Measurements from ENCODE around the gene ARHGEF28. TPM values are rescaled to one million over a fixed set of nuclear protein-coding genes. Genes with fewer than 3 reads are reported as not detected.

The ARHGEF28 gene
- polyA plus RNA-seq, 1 donor from 2014 or later, result not detected

GRCh38 chr5:73661753-73662152 lies 35.8 kb downstream of the ARHGEF28 start:
- Histone ChIP-seq H3K9me3 (ENCODE audit: low read length) (no peaks in the 10 kb centered on the region), H4K20me1 (ENCODE audit: insufficient read depth) (no peaks in the 10 kb centered on the region), H3K36me3 (ENCODE audit: insufficient read depth, low read length) (no peaks in the 10 kb centered on the region), H2AFZ (ENCODE audit: low read depth, low read length) (no peak overlapping the region), H3K27me3 (ENCODE audit: insufficient read depth, low read depth, low read length) (no peaks in the 10 kb centered on the region), H3K4me3 (ENCODE audit: low read length) (no peak overlapping the region), H3K27ac (ENCODE audit: low read length) (no peak overlapping the region), H3K4me2 (ENCODE audit: low read length) (no peak overlapping the region), H3K9ac (ENCODE audit: low read length) (no peak overlapping the region), H3F3A (ENCODE audit: insufficient read depth, low read length, poor library complexity, severe bottlenecking) (no peaks in the 10 kb centered on the region), H3K9me2 (ENCODE audit: insufficient read depth, low read length) (no peaks in the 10 kb centered on the region), H3K79me2 (replicated peaks; ENCODE audit: insufficient read depth, low read length) (no peaks in the 10 kb centered on the region)
- TF ChIP-seq TAF1 (IDR thresholded peaks at IDR 0.05; ENCODE audit: low read depth) (no peak), MXI1 (conservative IDR thresholded peaks at IDR 0.05; ENCODE audit: poor library complexity, severe bottlenecking) (no peak), POLR2AphosphoS5 (IDR thresholded peaks at IDR 0.05) (no peak), RAD21 (conservative IDR thresholded peaks at IDR 0.05) (no peak), EZH2 (IDR thresholded peaks at IDR 0.05; ENCODE audit: borderline replicate concordance, insufficient read depth, low read length, poor library complexity, severe bottlenecking) (no peak), REST (IDR thresholded peaks at IDR 0.05; ENCODE audit: borderline replicate concordance) (no peak), CTCF (IDR thresholded peaks at IDR 0.05; ENCODE audit: poor library complexity, severe bottlenecking) (no peak), EP300 (conservative IDR thresholded peaks at IDR 0.05; ENCODE audit: poor library complexity, severe bottlenecking) (no peak), SMC3 (conservative IDR thresholded peaks at IDR 0.05; ENCODE audit: poor library complexity) (no peak)

GRCh38 chr5:73663161-73663859 lies 37.3 kb downstream of the ARHGEF28 start:
- Histone ChIP-seq H3K9ac (ENCODE audit: low read length) (no peak overlapping the region), H3K79me2 (replicated peaks; ENCODE audit: insufficient read depth, low read length) (no peaks in the 10 kb centered on the region), H3K9me3 (ENCODE audit: low read length) (no peaks in the 10 kb centered on the region), H4K20me1 (ENCODE audit: insufficient read depth) (no peaks in the 10 kb centered on the region), H2AFZ (ENCODE audit: low read depth, low read length) (no peak overlapping the region), H3K4me3 (ENCODE audit: low read length) (no peak overlapping the region), H3K36me3 (ENCODE audit: insufficient read depth, low read length) (no peaks in the 10 kb centered on the region), H3K4me2 (ENCODE audit: low read length) (no peak overlapping the region), H3K9me2 (ENCODE audit: insufficient read depth, low read length) (no peaks in the 10 kb centered on the region), H3F3A (ENCODE audit: insufficient read depth, low read length, poor library complexity, severe bottlenecking) (no peaks in the 10 kb centered on the region), H3K27me3 (ENCODE audit: insufficient read depth, low read depth, low read length) (no peaks in the 10 kb centered on the region), H3K27ac (ENCODE audit: low read length) (no peak overlapping the region)
- no peak for TF ChIP-seq SMC3 (conservative IDR thresholded peaks at IDR 0.05; ENCODE audit: poor library complexity)

Data from neural cell (in vitro differentiated cells).